GM23338 (cell line): Measurements from ENCODE around the gene HOXD8. TPM values are rescaled to one million over a fixed set of nuclear protein-coding genes. Genes with fewer than 3 reads are reported as not detected.

Experiments
- ATAC-seq: fragments of 200-7000 bp; cut with Tn5 transposase; 3 replicates; pipeline ENCODE4 v1.9.1; 2020
- DNase-seq: peaks from one replicate; pipeline ENCODE4 v3.0.0-alpha.2; 2015; ENCODE audit warnings: low spot score
- H2AFZ ChIP-seq: fragments of 200-600 bp; sonication (generic); 2 replicates; pipeline ENCODE4 v1.8.0; 2016; ENCODE audit warnings: antibody characterized with exemption, mild to moderate bottlenecking, moderate library complexity
- H3F3A ChIP-seq: fragments of 200-600 bp; sonication (generic); replicated peaks from 2 replicates; pipeline ENCODE4 v1.8.0; 2017; ENCODE audit warnings: antibody characterized with exemption, mixed run types, low read depth
- H3K27ac ChIP-seq: fragments of 200-600 bp; sonication (generic); 2 replicates; pipeline ENCODE4 v1.6.1; 2016; ENCODE audit warnings: low read depth
- H3K27me3 ChIP-seq: fragments of 200-600 bp; sonication (generic); 2 replicates; pipeline ENCODE4 v1.8.0; 2016; ENCODE audit warnings: mild to moderate bottlenecking, mixed run types, moderate library complexity; ENCODE audit not compliant: insufficient read depth
- H3K36me3 ChIP-seq: fragments of 200-600 bp; sonication (generic); 2 replicates; pipeline ENCODE4 v1.8.0; 2016; ENCODE audit warnings: mild to moderate bottlenecking; ENCODE audit not compliant: insufficient read depth
- H3K4me1 ChIP-seq: fragments of 200-600 bp; sonication (generic); 2 replicates; pipeline ENCODE4 v1.8.0; 2016; ENCODE audit warnings: mild to moderate bottlenecking, moderate library complexity; ENCODE audit not compliant: insufficient read depth
- H3K4me2 ChIP-seq: fragments of 200-600 bp; sonication (generic); 2 replicates; pipeline ENCODE4 v1.7.1; 2017; ENCODE audit warnings: mixed run types
- H3K4me3 ChIP-seq: fragments of 200-600 bp; sonication (generic); 2 replicates; pipeline ENCODE4 v1.6.1; 2016; ENCODE audit warnings: mixed run types
- H3K79me2 ChIP-seq: fragments of 200-600 bp; sonication (generic); replicated peaks from 2 replicates; pipeline ENCODE4 v1.8.0; 2017; ENCODE audit warnings: mild to moderate bottlenecking; ENCODE audit not compliant: insufficient read depth
- H3K9me2 ChIP-seq: fragments of 200-600 bp; sonication (generic); 2 replicates; pipeline ENCODE4 v1.8.0; 2017; ENCODE audit not compliant: insufficient read depth
- H4K20me1 ChIP-seq: fragments of 200-600 bp; sonication (generic); replicated peaks from 2 replicates; pipeline ENCODE4 v1.8.0; 2017; ENCODE audit warnings: mild to moderate bottlenecking; ENCODE audit not compliant: insufficient read depth
- H3K27ac Mint-ChIP-seq: 2 replicates; pipeline ENCODE4 v1.8.0; 2020; ENCODE audit warnings: inconsistent platforms, mild to moderate bottlenecking, moderate library complexity, mixed read lengths
- H3K27me3 Mint-ChIP-seq: 3 replicates; pipeline ENCODE4 v1.8.0; 2022; ENCODE audit warnings: low read depth, mild to moderate bottlenecking, moderate library complexity, mixed read lengths, inconsistent platforms; ENCODE audit not compliant: insufficient read depth, poor library complexity
- H3K36me3 Mint-ChIP-seq: 3 replicates; pipeline ENCODE4 v1.8.0; 2021; ENCODE audit warnings: low read depth, mild to moderate bottlenecking, inconsistent platforms, moderate library complexity, mixed read lengths
- H3K4me1 Mint-ChIP-seq: 3 replicates; pipeline ENCODE4 v1.8.0; 2020; ENCODE audit warnings: mild to moderate bottlenecking, inconsistent platforms, mixed read lengths
- H3K4me3 Mint-ChIP-seq: 3 replicates; pipeline ENCODE4 v1.8.0; 2021; ENCODE audit warnings: moderate library complexity, mild to moderate bottlenecking, inconsistent platforms, mixed read lengths
- H3K9me3 Mint-ChIP-seq: 3 replicates; pipeline ENCODE4 v1.8.0; 2020; ENCODE audit warnings: moderate library complexity, mild to moderate bottlenecking, inconsistent platforms, mixed read lengths
- CREB1 ChIP-seq: fragments of 250-450 bp; sonication (Bioruptor Pico); IDR thresholded peaks from 2 replicates; pipeline ENCODE4 v1.5.0; 2020; ENCODE audit warnings: low read depth, mild to moderate bottlenecking, moderate library complexity
- EZH2 ChIP-seq: fragments of 200-600 bp; sonication (generic); IDR thresholded peaks from one replicate; pipeline ENCODE4 v1.8.0; 2017; ENCODE audit warnings: antibody characterized with exemption, mild to moderate bottlenecking, low read depth; ENCODE audit not compliant: unreplicated experiment
- EZH2phosphoT487 ChIP-seq: fragments of 200-600 bp; sonication (generic); IDR thresholded peaks from one replicate; pipeline ENCODE4 v1.8.1; 2018; ENCODE audit warnings: antibody characterized with exemption; ENCODE audit not compliant: unreplicated experiment
- JUNB ChIP-seq: IDR thresholded peaks from one replicate; pipeline ENCODE4 v1.6.1; 2016; ENCODE audit warnings: antibody characterized with exemption; ENCODE audit not compliant: unreplicated experiment
- POLR2AphosphoS5 ChIP-seq: IDR thresholded peaks from 2 replicates; pipeline ENCODE4 v1.6.1; 2016; ENCODE audit warnings: antibody characterized with exemption, low read depth
- STAT1 ChIP-seq: IDR thresholded peaks from one replicate; pipeline ENCODE4 v1.6.1; 2016; ENCODE audit warnings: antibody characterized with exemption; ENCODE audit not compliant: unreplicated experiment
- ZNF114 ChIP-seq: fragments of 250-450 bp; sonication (Bioruptor Pico); IDR thresholded peaks from 2 replicates; pipeline ENCODE4 v1.5.0; 2020; ENCODE audit warnings: mild to moderate bottlenecking, moderate library complexity
- ZNF331 ChIP-seq: fragments of 250-450 bp; sonication (Bioruptor Pico); IDR thresholded peaks from 2 replicates; pipeline ENCODE4 v1.5.0; 2020; ENCODE audit warnings: low read depth, mild to moderate bottlenecking, moderate library complexity
- ZNF462 ChIP-seq: fragments of 250-450 bp; sonication (Bioruptor Pico); IDR thresholded peaks from 2 replicates; pipeline ENCODE4 v1.5.0; 2020; ENCODE audit warnings: mild to moderate bottlenecking, moderate library complexity
- polyA plus RNA-seq: library from polyadenylated mRNA; unstranded; fragments of >200 nt; fragmentation: Nextera tagmentation; extraction: Ambion mirVana; gene quantifications from 2 replicates; pipeline ENCODE4 v1.2.1, GENCODE V29; 2016
- total RNA-seq: library from RNA; depleted of rRNA; stranded (reverse); fragments of >200 nt; shearing (Covaris generic); gene quantifications from 2 replicates; pipeline ENCODE4 v1.2.3, GENCODE V29; 2014
- TF ChIP-seq, protein P1 (sequence below): IDR thresholded peaks from 2 replicates; pipeline ENCODE4 v1.6.1; 2016; ENCODE audit warnings: antibody characterized with exemption

The HOXD8 gene
- total and polyA plus RNA-seq, 2 experiments from 2014 or later, result not detected

DNA sequence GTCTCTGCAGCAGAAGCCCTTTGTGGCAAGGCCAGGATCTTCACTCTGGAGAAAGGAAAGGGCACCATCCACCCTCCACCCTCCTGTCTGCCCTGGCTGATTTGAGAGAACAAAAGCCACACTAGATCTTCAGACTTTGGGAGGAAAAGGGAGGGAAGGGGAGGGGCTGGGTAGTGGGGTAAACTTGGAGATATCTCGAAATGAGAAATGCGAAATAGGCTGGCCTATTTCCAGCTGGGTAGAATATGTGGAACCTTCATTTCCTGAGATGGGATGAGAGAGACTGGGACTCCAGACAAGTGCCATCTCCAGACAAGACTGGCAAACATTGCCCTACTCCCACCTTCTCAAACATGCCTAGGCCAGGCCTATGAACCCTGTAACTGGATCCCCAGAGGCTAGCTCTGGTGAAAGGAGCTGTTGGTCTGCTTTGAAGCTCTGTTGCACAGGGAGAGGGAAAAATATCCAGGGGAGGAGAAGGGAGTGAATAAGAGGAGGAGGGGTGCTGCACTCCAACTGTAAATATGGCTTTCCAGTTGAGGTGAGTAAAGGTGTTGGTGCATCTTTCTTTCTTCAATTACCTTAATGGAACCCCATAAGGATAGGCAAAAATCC, 28.2 kb upstream of the HOXD8 start:
- Histone ChIP-seq H3K4me1 (peaks cover 62% of the 10 kb centered on the region), H3F3A (peaks cover 35% of the 10 kb centered on the region), H3K27me3 (peaks cover 94% of the 10 kb centered on the region), H3K79me2 (no peaks in the 10 kb centered on the region), H3K36me3 (no peaks in the 10 kb centered on the region; the same call in 1 of the 2 replicates), H4K20me1 (peaks cover 36% of the 10 kb centered on the region), H3K27ac (no peak overlapping the region), H3K4me2 (no peak overlapping the region), H2AFZ (no peak overlapping the region), H3K9me2 (no peaks in the 10 kb centered on the region), H3K4me3 (no peak overlapping the region)
- H3K4me3 Mint-ChIP-seq, result no peak overlapping the region
- H3K9me3 Mint-ChIP-seq, result peaks cover 3% of the 10 kb centered on the region; the same call in 1 of the 3 replicates
- TF ChIP-seq POLR2AphosphoS5 (no peak), EZH2 (peak; percentile 95), CREB1 (CRISPR knock-in tag) (no peak), ZNF331 (CRISPR knock-in tag) (no peak), EZH2phosphoT487 (no peak)
- TF ChIP-seq, protein P1, sequence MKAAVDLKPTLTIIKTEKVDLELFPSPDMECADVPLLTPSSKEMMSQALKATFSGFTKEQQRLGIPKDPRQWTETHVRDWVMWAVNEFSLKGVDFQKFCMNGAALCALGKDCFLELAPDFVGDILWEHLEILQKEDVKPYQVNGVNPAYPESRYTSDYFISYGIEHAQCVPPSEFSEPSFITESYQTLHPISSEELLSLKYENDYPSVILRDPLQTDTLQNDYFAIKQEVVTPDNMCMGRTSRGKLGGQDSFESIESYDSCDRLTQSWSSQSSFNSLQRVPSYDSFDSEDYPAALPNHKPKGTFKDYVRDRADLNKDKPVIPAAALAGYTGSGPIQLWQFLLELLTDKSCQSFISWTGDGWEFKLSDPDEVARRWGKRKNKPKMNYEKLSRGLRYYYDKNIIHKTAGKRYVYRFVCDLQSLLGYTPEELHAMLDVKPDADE, result no peak
- H3K27ac Mint-ChIP-seq, result no peak overlapping the region
- ATAC-seq (no peak), DNase-seq (no peak)
- peaks cover 49% of the 10 kb centered on the region for H3K4me1 Mint-ChIP-seq
- H3K27me3 Mint-ChIP-seq, result peaks cover 99% of the 10 kb centered on the region
- no peaks in the 10 kb centered on the region; the same call in 2 of the 3 replicates for H3K36me3 Mint-ChIP-seq

- no peak for ATAC-seq
- H3K9me3 Mint-ChIP-seq, result peaks cover 3% of the 10 kb centered on the region; the same call in 1 of the 3 replicates
- no peak overlapping the region for H3K27ac Mint-ChIP-seq
- peak; percentile 10 for DNase-seq
- Histone ChIP-seq H3K4me1 (peaks cover 58% of the 10 kb centered on the region), H3K27me3 (peaks cover 94% of the 10 kb centered on the region), H3K4me3 (no peak overlapping the region), H3K36me3 (no peaks in the 10 kb centered on the region; the same call in 1 of the 2 replicates), H4K20me1 (peaks cover 36% of the 10 kb centered on the region), H3K79me2 (no peaks in the 10 kb centered on the region), H3K27ac (no peak overlapping the region), H3K4me2 (no peak overlapping the region), H2AFZ (no peak overlapping the region), H3K9me2 (no peaks in the 10 kb centered on the region), H3F3A (peaks cover 31% of the 10 kb centered on the region)
- no peaks in the 10 kb centered on the region; the same call in 2 of the 3 replicates for H3K36me3 Mint-ChIP-seq
- H3K4me3 Mint-ChIP-seq, result no peak overlapping the region
- H3K27me3 Mint-ChIP-seq, result peaks cover 97% of the 10 kb centered on the region
- peaks cover 45% of the 10 kb centered on the region for H3K4me1 Mint-ChIP-seq
- no peak for TF ChIP-seq STAT1
- TF ChIP-seq ZNF114 (CRISPR knock-in tag), result no peak
- TF ChIP-seq JUNB, result no peak
- no peak for TF ChIP-seq ZNF462
- TF ChIP-seq POLR2AphosphoS5, result no peak
- no peak for TF ChIP-seq CREB1 (CRISPR knock-in tag)
- TF ChIP-seq EZH2phosphoT487, result no peak
- TF ChIP-seq, protein P1, result no peak
- no peak for TF ChIP-seq EZH2
- TF ChIP-seq ZNF331 (CRISPR knock-in tag), result no peak
Observed at GRCh38 chr2:176101842-176102241, 27.7 kb upstream of the HOXD8 start.
